ENCODE results near the gene DAB1. TPM values are rescaled to one million over a fixed set of nuclear protein-coding genes. Genes with fewer than 3 reads are reported as not detected.

DAB1 gene
- total RNA-seq, result under 0.01 TPM in 2 replicates

GRCh38 chr1:57423656-57424211, at the start of gene DAB1:
Gene DAB1 (minus strand): TSS chr1:57424060. CDS start chr1:57291030, 133,030 bp downstream.

GRCh38 chr1:56965916-56966697, 457.8 kb downstream of the DAB1 start, which contains the start of gene C8B:
Gene C8B (minus strand): TSS chr1:56966015. CDS start chr1:56965948, 67 bp downstream.

